ENCODE results near the gene SETD1B. TPM values are rescaled to one million over a fixed set of nuclear protein-coding genes. Genes with fewer than 3 reads are reported as not detected.

SETD1B gene
- total and polyA plus RNA-seq, 2 donors (not counting 3 experiments of a cell fraction or from before 2014, with no cell fraction given) = 2.6 to 27.0 TPM

Small RNA genes within 50 kb of the gene (small RNA-seq; reads per million reads assigned to genes)
- not detected for gene AC069503.3 (ENCODE audit: insufficient read depth, insufficient read length, low read depth, low replicate concordance)

Other genes starting within 250 kb of the SETD1B start
- gene KDM2B, start 223.0 kb upstream of the SETD1B start, total RNA-seq = 34.3 and 37.3 TPM in 2 replicates
- 26.8 and 31.5 TPM in 2 replicates for gene KDM2B, start 223.0 kb upstream of the SETD1B start, polyA plus RNA-seq
- 29.0 and 30.5 TPM in 2 replicates for gene ORAI1, start 177.5 kb upstream of the SETD1B start, total RNA-seq
- 65.4 and 104 TPM in 2 replicates for gene ORAI1, start 177.5 kb upstream of the SETD1B start, polyA plus RNA-seq
- gene MORN3, start 134.4 kb upstream of the SETD1B start, total RNA-seq = 0.62 and 0.73 TPM in 2 replicates
- 0.30 and 0.66 TPM in 2 replicates for gene MORN3, start 134.4 kb upstream of the SETD1B start, polyA plus RNA-seq
- gene TMEM120B, start 91.3 kb upstream of the SETD1B start, total RNA-seq = 12.8 and 15.9 TPM in 2 replicates
- gene TMEM120B, start 91.3 kb upstream of the SETD1B start, polyA plus RNA-seq = 10.4 and 13.5 TPM in 2 replicates
- 22.2 and 22.3 TPM in 2 replicates for gene RHOF, start 10.3 kb upstream of the SETD1B start, total RNA-seq
- 9.3 and 12.0 TPM in 2 replicates for gene RHOF, start 10.3 kb upstream of the SETD1B start, polyA plus RNA-seq
- gene HPD, start 54.9 kb downstream of the SETD1B start, total RNA-seq = not detected in 2 replicates
- gene HPD, start 54.9 kb downstream of the SETD1B start, polyA plus RNA-seq = not detected in 2 replicates
- 64.6 and 69.2 TPM in 2 replicates for gene PSMD9, start 84.8 kb downstream of the SETD1B start, total RNA-seq
- gene PSMD9, start 84.8 kb downstream of the SETD1B start, polyA plus RNA-seq = 89.9 and 118 TPM in 2 replicates
- gene CFAP251, start 114.6 kb downstream of the SETD1B start, total RNA-seq = 4.0 and 6.0 TPM in 2 replicates
- 3.0 and 3.3 TPM in 2 replicates for gene CFAP251, start 114.6 kb downstream of the SETD1B start, polyA plus RNA-seq
- 11.1 and 12.6 TPM in 2 replicates for gene BCL7A, start 217.9 kb downstream of the SETD1B start, total RNA-seq
- 9.5 and 9.7 TPM in 2 replicates for gene BCL7A, start 217.9 kb downstream of the SETD1B start, polyA plus RNA-seq

All from endothelial cell of umbilical vein (primary cell).